Activated CD8-positive, alpha-beta T cell treated with anti-CD3 and anti-CD28 coated beads for 36 hours (primary cell): ENCODE measurements around the gene RAPGEF1. TPM values are rescaled to one million over a fixed set of nuclear protein-coding genes. Genes with fewer than 3 reads are reported as not detected.

Source experiments
- ATAC-seq: fragments of 200-7000 bp; cut with Tn5 transposase; one replicate; pipeline ENCODE4 v1.10.0; 2021; ENCODE audit warnings: mild to moderate bottlenecking, moderate library complexity
- CTCF ChIA-PET: fragments of 350-600 bp; sonication (Branson Sonifier 250); formaldehyde crosslinking; loops from one replicate; lab custom pipeline; 2021; ENCODE audit warnings: antibody characterized with exemption; lab: Charles Lee
- POLR2A ChIA-PET: fragments of 350-600 bp; sonication (Branson Sonifier 250); formaldehyde crosslinking; loops from one replicate; lab custom pipeline; 2021; ENCODE audit warnings: antibody characterized with exemption; lab: Charles Lee
- DNase-seq: peaks from one replicate; pipeline ENCODE4 v3.0.0-alpha.2; 2020
- H3K27ac Mint-ChIP-seq: one replicate; pipeline ENCODE4 v1.8.0; 2021; ENCODE audit warnings: mild to moderate bottlenecking, mixed read lengths
- H3K27me3 Mint-ChIP-seq: one replicate; pipeline ENCODE4 v1.8.0; 2021; ENCODE audit warnings: mixed read lengths
- H3K36me3 Mint-ChIP-seq: one replicate; pipeline ENCODE4 v1.8.0; 2021; ENCODE audit warnings: low read depth, mixed read lengths
- H3K4me1 Mint-ChIP-seq: one replicate; pipeline ENCODE4 v1.8.0; 2021; ENCODE audit warnings: low read depth, mixed read lengths
- H3K4me3 Mint-ChIP-seq: one replicate; pipeline ENCODE4 v1.8.0; 2021; ENCODE audit warnings: mild to moderate bottlenecking, moderate library complexity, mixed read lengths
- H3K9me3 Mint-ChIP-seq: one replicate; pipeline ENCODE4 v1.8.0; 2021; ENCODE audit warnings: mixed read lengths
- CTCF ChIP-seq: fragments of 200-600 bp; IDR thresholded peaks from one replicate; pipeline ENCODE4 v1.8.0; 2022; ENCODE audit warnings: antibody characterized with exemption, mild to moderate bottlenecking
- intact Hi-C: fragments of 100-400 bp; cut with micrococcal nuclease; formaldehyde crosslinking; loops from one replicate; pipeline ENCODE4 v1.10.0; 2022
- total RNA-seq, 2 experiments: library from RNA; stranded (reverse); gene quantifications; one replicate each; pipeline ENCODE4 v1.2.3, GENCODE V29; 2021

RAPGEF1 gene
- total RNA-seq, 2 experiments from 2014 or later = 84.5 to 85.2 TPM

- no peak overlapping the region for H3K27ac Mint-ChIP-seq
- ChIA-PET CTCF (interaction anchor here (1.3 kb wide), 1 partner anchor 11 kb away, joined by 4 read pairs; no protein-coding TSS in a partner anchor), POLR2A (interaction anchor here (0.6 to 1.9 kb wide), 2 partner anchors 37 to 55 kb away, joined by 4 to 7 read pairs; no protein-coding TSS in a partner anchor)
- ATAC-seq (no peak), DNase-seq (no peak)
- peaks cover 77% of the 10 kb centered on the region for H3K4me1 Mint-ChIP-seq
- peaks cover 1% of the 10 kb centered on the region for H3K36me3 Mint-ChIP-seq
- intact Hi-C loops = no loop called here
- no peaks in the 10 kb centered on the region for H3K9me3 Mint-ChIP-seq
- TF ChIP-seq CTCF = no peak
- no peak overlapping the region for H3K4me3 Mint-ChIP-seq
- no peaks in the 10 kb centered on the region for H3K27me3 Mint-ChIP-seq
Measured at GRCh38 chr9:131698618-131698985, 41.3 kb downstream of the RAPGEF1 start.

- POLR2A ChIA-PET = interaction anchor here (0.6 to 1.9 kb wide), 3 partner anchors 29 to 54 kb away, joined by 4 to 7 read pairs (median 4); no protein-coding TSS in a partner anchor
- TF ChIP-seq CTCF = no peak
- Mint-ChIP-seq H3K4me3 (no peak overlapping the region), H3K27ac (peak overlapping the region; percentile 15), H3K27me3 (no peaks in the 10 kb centered on the region), H3K9me3 (no peaks in the 10 kb centered on the region), H3K36me3 (peaks cover 2% of the 10 kb centered on the region), H3K4me1 (peaks cover 77% of the 10 kb centered on the region)
- CTCF ChIA-PET = interaction anchor here (1.3 to 2.4 kb wide), 3 partner anchors 12 to 19 kb away, joined by 4 to 9 read pairs (median 5); no protein-coding TSS in a partner anchor
- no peak for DNase-seq
- intact Hi-C loops = no loop called here
- ATAC-seq = no peak
Measured at GRCh38 chr9:131697908-131698617, 41.8 kb downstream of the RAPGEF1 start.

- CTCF ChIA-PET = interaction anchor here (0.9 to 3.5 kb wide), 5 partner anchors 9 to 42 kb away, joined by 3 to 17 read pairs (median 5); partner anchors contain the start of gene RAPGEF1
- H3K9me3 Mint-ChIP-seq = no peaks in the 10 kb centered on the region
Measured at GRCh38 chr9:131697097-131697496, 42.8 kb downstream of the RAPGEF1 start.

GRCh38 chr9:131695836-131696460 is 43.9 kb downstream of the RAPGEF1 start:
- POLR2A ChIA-PET = interaction anchor here (0.6 to 1.8 kb wide), 6 partner anchors 15 to 294 kb away, joined by 3 to 6 read pairs (median 4); no protein-coding TSS in a partner anchor
- H3K36me3 Mint-ChIP-seq = peaks cover 1% of the 10 kb centered on the region

More at GRCh38 chr9:131697097-131697496, 42.8 kb downstream of the RAPGEF1 start:
- ATAC-seq (no peak), DNase-seq (no peak)
- intact Hi-C loops = no loop called here
- H3K27ac Mint-ChIP-seq = no peak overlapping the region
- no peak overlapping the region for H3K4me3 Mint-ChIP-seq
- POLR2A ChIA-PET = interaction anchor here (0.6 to 1.9 kb wide), 9 partner anchors 8 to 295 kb away, joined by 3 to 7 read pairs (median 3); no protein-coding TSS in a partner anchor
- TF ChIP-seq CTCF = no peak
- H3K36me3 Mint-ChIP-seq = peaks cover 1% of the 10 kb centered on the region
- H3K27me3 Mint-ChIP-seq = no peaks in the 10 kb centered on the region
- peaks cover 79% of the 10 kb centered on the region for H3K4me1 Mint-ChIP-seq

More at GRCh38 chr9:131695836-131696460, 43.9 kb downstream of the RAPGEF1 start:
- TF ChIP-seq CTCF = no peak
- CTCF ChIA-PET = interaction anchor here (1.1 to 3.5 kb wide), 7 partner anchors 8 to 106 kb away, joined by 3 to 17 read pairs (median 4); partner anchors contain the start of gene RAPGEF1
- ATAC-seq = no peak
- no peak overlapping the region for H3K4me3 Mint-ChIP-seq
- H3K27ac Mint-ChIP-seq = no peak overlapping the region
- no peaks in the 10 kb centered on the region for H3K27me3 Mint-ChIP-seq
- H3K4me1 Mint-ChIP-seq = peaks cover 82% of the 10 kb centered on the region
- intact Hi-C loops = no loop called here
- H3K9me3 Mint-ChIP-seq = no peaks in the 10 kb centered on the region
- no peak for DNase-seq
